ENCODE measurements around the gene SLC25A28.

DNA sequence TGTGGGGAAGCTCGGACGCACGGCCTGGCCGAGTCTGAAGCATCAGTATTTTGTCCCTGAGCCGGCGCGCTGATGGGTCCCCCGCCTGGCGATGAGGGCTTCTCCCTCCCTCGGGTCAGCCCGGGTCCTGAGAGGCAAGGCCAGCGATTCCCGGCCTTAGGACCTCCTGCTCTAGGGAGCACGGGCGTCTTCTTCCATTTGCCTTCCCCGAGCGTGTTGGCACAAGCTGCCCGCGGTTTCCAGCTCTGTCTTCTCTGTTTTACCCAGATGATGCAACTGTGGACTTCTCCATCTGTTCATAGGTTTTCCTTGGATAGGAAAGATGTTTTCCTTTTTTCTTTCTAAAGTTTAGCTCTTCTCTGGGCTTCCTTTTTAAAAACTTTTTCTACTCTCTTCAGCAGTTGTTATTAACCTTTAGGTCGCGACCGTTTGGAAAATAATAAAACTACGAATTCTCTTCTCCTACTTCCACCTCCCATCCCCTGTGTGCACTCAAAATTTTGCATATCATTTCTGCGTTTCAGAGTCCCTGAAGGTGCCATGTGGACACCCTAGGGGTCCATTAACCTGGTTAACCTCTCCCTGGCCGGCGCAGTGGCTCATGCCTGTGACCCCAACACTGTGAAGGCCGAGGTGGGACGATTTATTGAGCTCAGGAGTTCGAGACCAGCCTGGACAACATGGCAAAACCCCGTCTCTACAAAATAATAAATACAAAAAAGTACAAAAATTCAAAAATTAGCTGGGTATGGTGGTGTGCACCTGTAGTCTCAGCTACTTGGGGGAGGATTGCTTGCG lies 1.4 kb upstream of the SLC25A28 start:
- TF ChIP-seq, protein P1, sequence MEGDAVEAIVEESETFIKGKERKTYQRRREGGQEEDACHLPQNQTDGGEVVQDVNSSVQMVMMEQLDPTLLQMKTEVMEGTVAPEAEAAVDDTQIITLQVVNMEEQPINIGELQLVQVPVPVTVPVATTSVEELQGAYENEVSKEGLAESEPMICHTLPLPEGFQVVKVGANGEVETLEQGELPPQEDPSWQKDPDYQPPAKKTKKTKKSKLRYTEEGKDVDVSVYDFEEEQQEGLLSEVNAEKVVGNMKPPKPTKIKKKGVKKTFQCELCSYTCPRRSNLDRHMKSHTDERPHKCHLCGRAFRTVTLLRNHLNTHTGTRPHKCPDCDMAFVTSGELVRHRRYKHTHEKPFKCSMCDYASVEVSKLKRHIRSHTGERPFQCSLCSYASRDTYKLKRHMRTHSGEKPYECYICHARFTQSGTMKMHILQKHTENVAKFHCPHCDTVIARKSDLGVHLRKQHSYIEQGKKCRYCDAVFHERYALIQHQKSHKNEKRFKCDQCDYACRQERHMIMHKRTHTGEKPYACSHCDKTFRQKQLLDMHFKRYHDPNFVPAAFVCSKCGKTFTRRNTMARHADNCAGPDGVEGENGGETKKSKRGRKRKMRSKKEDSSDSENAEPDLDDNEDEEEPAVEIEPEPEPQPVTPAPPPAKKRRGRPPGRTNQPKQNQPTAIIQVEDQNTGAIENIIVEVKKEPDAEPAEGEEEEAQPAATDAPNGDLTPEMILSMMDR (IDR thresholded peaks at IDR 0.05): no peak
- TF ChIP-seq POLR2AphosphoS5 (IDR thresholded peaks at IDR 0.05): no peak
- peak; percentile 94 for TF ChIP-seq POLR2A (IDR thresholded peaks at IDR 0.05)

Measured in prostate gland (tissue), 2 donors.